GM11168 (cell line): ENCODE results near the gene DMC1.

Experiments
- in situ Hi-C: fragments of 300-500 bp; cut with MboI; formaldehyde crosslinking; loops from one replicate; pipeline ENCODE4 v1.12.0; 2022; ENCODE audit warnings: low sequenced_read_pairs; ENCODE audit not compliant: unreplicated experiment

DMC1 gene

GRCh38 chr22:38569181-38569971, 607 bp downstream of the DMC1 start:
- in situ Hi-C loops = loop anchor here (25.0 kb wide), 1 partner anchor 507 kb away; the partner anchor contains the start of gene PICK1

GRCh38 chr22:38567531-38568285, 2.3 kb downstream of the DMC1 start:
- in situ Hi-C loops = loop anchor here (25.0 kb wide), 1 partner anchor 505 kb away; the partner anchor contains the start of gene PICK1

GRCh38 chr22:38566726-38567504, 3.1 kb downstream of the DMC1 start:
- in situ Hi-C loops = loop anchor here (25.0 kb wide), 1 partner anchor 505 kb away; the partner anchor contains the start of gene PICK1

- in situ Hi-C loops = loop anchor here (25.0 kb wide), 1 partner anchor 503 kb away; the partner anchor contains the start of gene PICK1
Measured at GRCh38 chr22:38565441-38565840, 4.5 kb downstream of the DMC1 start.

GRCh38 chr22:38564669-38565068, 5.3 kb downstream of the DMC1 start:
- in situ Hi-C loops = loop anchor here (25.0 kb wide), 1 partner anchor 502 kb away; the partner anchor contains the start of gene PICK1

GRCh38 chr22:38554281-38554680, 15.7 kb downstream of the DMC1 start:
- in situ Hi-C loops = loop anchor here (25.0 kb wide), 1 partner anchor 492 kb away; the partner anchor contains the start of gene PICK1

- in situ Hi-C loops = no loop called here
Measured at GRCh38 chr22:38549101-38549894, 20.7 kb downstream of the DMC1 start.

GRCh38 chr22:38540701-38541100, 29.3 kb downstream of the DMC1 start:
- in situ Hi-C loops = no loop called here

- in situ Hi-C loops = no loop called here
Measured at GRCh38 chr22:38531251-38531938, 38.6 kb downstream of the DMC1 start.

- in situ Hi-C loops = no loop called here
Measured at GRCh38 chr22:38524429-38524828, 45.6 kb downstream of the DMC1 start.

GRCh38 chr22:38523479-38523878, 46.5 kb downstream of the DMC1 start:
- in situ Hi-C loops = no loop called here

GRCh38 chr22:38523029-38523428, 47.0 kb downstream of the DMC1 start:
- in situ Hi-C loops = no loop called here

- in situ Hi-C loops = no loop called here
Measured at GRCh38 chr22:38519453-38520250, 50.3 kb downstream of the DMC1 start.

- in situ Hi-C loops = no loop called here
Measured at GRCh38 chr22:38518620-38519019, 51.4 kb downstream of the DMC1 start.

- in situ Hi-C loops = no loop called here
Measured at GRCh38 chr22:38513063-38513462, 56.9 kb downstream of the DMC1 start.

GRCh38 chr22:38510416-38510970, 59.5 kb downstream of the DMC1 start:
- in situ Hi-C loops = no loop called here

- in situ Hi-C loops = no loop called here
Measured at GRCh38 chr22:38506118-38506962, 63.6 kb downstream of the DMC1 start, which contains the start of gene DDX17. Gene DDX17, minus strand, starts transcription at chr22:38506311.
